Renal pelvis (tissue), 12 donors: ENCODE results near the gene ZNF576. TPM values are rescaled to one million over a fixed set of nuclear protein-coding genes. Genes with fewer than 3 reads are reported as not detected.
"Not testable (repeated sequence)": the region's sequence is repeated elsewhere in the genome, so short reads cannot be mapped to it uniquely, and the experiment has no call there.

Experiments used
- DNase-seq: peaks from one replicate; pipeline ENCODE4 v3.0.0-alpha.2; 2013
- long read RNA-seq, 16 experiments: transcript quantifications; one replicate each; lab custom pipeline, GENCODE V29; 2026
- polyA plus RNA-seq, 3 donors: library from polyadenylated mRNA; unstranded; fragments of 120-200 nt; gene quantifications; one replicate each; pipeline ENCODE4 v1.2.1, GENCODE V29; 2013; ENCODE audit not compliant: insufficient read length in 3 of 3

The ZNF576 gene
- 10 to 100 TPM; 11.1 to 13.8 (median 12.7) TPM for polyA plus RNA-seq
- long read RNA-seq, donor 1, transcript ZNF576-201 (3 exons, 2,566 nt), result major isoform, 10 of 11 reads
- long read RNA-seq, donor 1, partial matches to known transcripts, result 0 of 11 reads
- long read RNA-seq, donor 1, other reads (novel, unspliced or antisense), result 0 of 11 reads
- long read RNA-seq, donor 2, partial matches to known transcripts, result 0 of 6 reads
- long read RNA-seq, donor 2, other reads (novel, unspliced or antisense), result 0 of 6 reads
- long read RNA-seq, donor 3, transcript ZNF576-201 (3 exons, 2,566 nt), result major isoform, 7 of 11 reads
- long read RNA-seq, donor 3, partial matches to known transcripts, result 0 of 11 reads
- long read RNA-seq, donor 3, other reads (novel, unspliced or antisense), result 0 of 11 reads
- long read RNA-seq, donor 4, transcript ZNF576-201 (3 exons, 2,566 nt), result major isoform, 10 of 13 reads
- long read RNA-seq, donor 4, partial matches to known transcripts, result 0 of 13 reads
- long read RNA-seq, donor 4, other reads (novel, unspliced or antisense), result 0 of 13 reads
- long read RNA-seq, donor 5, partial matches to known transcripts, result 0 of 6 reads
- long read RNA-seq, donor 5, other reads (novel, unspliced or antisense), result 0 of 6 reads
- long read RNA-seq, donor 6, transcript ZNF576-201 (3 exons, 2,566 nt), result major isoform, 7 of 9 reads
- long read RNA-seq, donor 6, partial matches to known transcripts, result 0 of 9 reads
- long read RNA-seq, donor 6, other reads (novel, unspliced or antisense), result 0 of 9 reads
- long read RNA-seq, donor 7, transcript ZNF576-201 (3 exons, 2,566 nt), result major isoform, 11 of 28 reads
- long read RNA-seq, donor 7, partial matches to known transcripts, result 12 of 28 reads
- long read RNA-seq, donor 7, other reads (novel, unspliced or antisense), result 0 of 28 reads
- long read RNA-seq, donor 8, partial matches to known transcripts, result 0 of 4 reads
- long read RNA-seq, donor 8, other reads (novel, unspliced or antisense), result 0 of 4 reads
- long read RNA-seq, donor 9, transcript ZNF576-201 (3 exons, 2,566 nt), result major isoform, 8 of 15 reads
- long read RNA-seq, donor 9, partial matches to known transcripts, result 7 of 15 reads
- long read RNA-seq, donor 9, other reads (novel, unspliced or antisense), result 0 of 15 reads
- long read RNA-seq, donor 10, transcript ZNF576-201 (3 exons, 2,566 nt), result major isoform, 9 of 10 reads
- long read RNA-seq, donor 10, partial matches to known transcripts, result 0 of 10 reads
- long read RNA-seq, donor 10, other reads (novel, unspliced or antisense), result 0 of 10 reads
- long read RNA-seq, donor 11, transcript ZNF576-201 (3 exons, 2,566 nt), result major isoform, 6 of 10 reads
- long read RNA-seq, donor 11, partial matches to known transcripts, result 0 of 10 reads
- long read RNA-seq, donor 11, other reads (novel, unspliced or antisense), result 0 of 10 reads
- long read RNA-seq, donor 12, transcript ZNF576-201 (3 exons, 2,566 nt), result major isoform, 11 of 21 reads
- long read RNA-seq, donor 12, partial matches to known transcripts, result 7 of 21 reads
- long read RNA-seq, donor 12, other reads (novel, unspliced or antisense), result 0 of 21 reads
- long read RNA-seq, donor 13, partial matches to known transcripts, result 0 of 5 reads
- long read RNA-seq, donor 13, other reads (novel, unspliced or antisense), result 0 of 5 reads
- long read RNA-seq, donor 14, result 0 reads
- long read RNA-seq, donor 15, transcript ZNF576-201 (3 exons, 2,566 nt), result major isoform, 10 of 11 reads
- long read RNA-seq, donor 15, partial matches to known transcripts, result 0 of 11 reads
- long read RNA-seq, donor 15, other reads (novel, unspliced or antisense), result 0 of 11 reads
- long read RNA-seq, donor 16, transcript ZNF576-201 (3 exons, 2,566 nt), result major isoform, 8 of 21 reads
- long read RNA-seq, donor 16, partial matches to known transcripts, result 5 of 21 reads
- long read RNA-seq, donor 16, other reads (novel, unspliced or antisense), result 0 of 21 reads

GRCh38 chr19:43595999-43596841 lies at the start of gene ZNF576, which contains the start of gene IRGQ:
TSS of gene ZNF576 (plus strand) at chr19:43596595. CDS start at chr19:43597109, 514 bp downstream.
TSS of gene IRGQ (minus strand) at chr19:43596134. CDS start at chr19:43595338, 796 bp downstream.
- DNase-seq, result peak; percentile 100

- not testable (repeated sequence) for DNase-seq
Observed at GRCh38 chr19:43547926-43548325, 48.5 kb upstream of the ZNF576 start.

- no peak for DNase-seq
Observed at GRCh38 chr19:43548706-43549105, 47.7 kb upstream of the ZNF576 start.

GRCh38 chr19:43551399-43552197 lies 44.8 kb upstream of the ZNF576 start:
- DNase-seq, result no peak

GRCh38 chr19:43552198-43552450 lies 44.3 kb upstream of the ZNF576 start:
- no peak for DNase-seq

GRCh38 chr19:43552616-43553015 lies 43.8 kb upstream of the ZNF576 start:
- DNase-seq, result no peak

GRCh38 chr19:43553656-43554055 lies 42.7 kb upstream of the ZNF576 start:
- DNase-seq, result no peak

GRCh38 chr19:43554317-43554895 lies 42.0 kb upstream of the ZNF576 start:
- no peak for DNase-seq

GRCh38 chr19:43555185-43555770 lies 41.1 kb upstream of the ZNF576 start:
- peak; percentile 58 for DNase-seq

GRCh38 chr19:43560687-43561086 lies 35.7 kb upstream of the ZNF576 start:
- no peak for DNase-seq

GRCh38 chr19:43561139-43561970 lies 35.0 kb upstream of the ZNF576 start:
- no peak for DNase-seq

- no peak for DNase-seq
Observed at GRCh38 chr19:43562226-43562697, 34.1 kb upstream of the ZNF576 start.

- DNase-seq, result no peak
Observed at GRCh38 chr19:43562698-43563241, 33.6 kb upstream of the ZNF576 start.

GRCh38 chr19:43563816-43564457 lies 32.5 kb upstream of the ZNF576 start:
- no peak for DNase-seq

- DNase-seq, result no peak
Observed at GRCh38 chr19:43564800-43565199, 31.6 kb upstream of the ZNF576 start.

- DNase-seq, result no peak
Observed at GRCh38 chr19:43569657-43570056, 26.7 kb upstream of the ZNF576 start.
